GM21528 (cell line): Measurements from ENCODE around the gene RGPD3.
"Not testable (repeated sequence)": the region's sequence is repeated elsewhere in the genome, so short reads cannot be mapped to it uniquely, and the experiment has no call there.

Experiments used
- ATAC-seq: cut with Tn5 transposase; IDR thresholded peaks from one replicate; pipeline ENCODE4 v1.9.1; 2021; ENCODE audit warnings: mild to moderate bottlenecking, moderate library complexity; ENCODE audit not compliant: unreplicated experiment, low FRiP score

RGPD3 gene

DNA sequence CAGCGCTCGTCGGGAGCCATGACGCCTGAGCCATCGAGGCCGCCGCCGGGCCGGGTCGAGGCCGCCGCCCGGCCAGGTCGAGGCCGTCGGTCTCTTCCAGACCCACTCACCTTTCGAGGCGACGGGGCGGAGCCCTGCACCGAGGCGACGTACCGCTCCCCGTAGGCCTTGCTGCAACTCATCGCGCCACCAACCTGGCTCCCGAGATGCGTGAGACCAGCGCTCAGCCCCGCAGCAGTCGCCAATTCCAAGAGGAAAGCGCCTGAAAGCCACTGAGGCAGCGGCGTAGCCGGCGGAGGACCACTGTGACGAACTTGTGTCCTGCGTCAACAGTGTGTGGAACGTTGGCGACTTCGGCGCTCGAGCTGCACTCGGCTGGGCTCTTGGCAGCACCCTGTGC lies at the start of gene RGPD3:
RGPD3 (minus strand) TSS at position 307 of the 400 bp plus-strand sequence; CDS start at position 182, 125 bp downstream.
- not testable (repeated sequence) for ATAC-seq

DNA sequence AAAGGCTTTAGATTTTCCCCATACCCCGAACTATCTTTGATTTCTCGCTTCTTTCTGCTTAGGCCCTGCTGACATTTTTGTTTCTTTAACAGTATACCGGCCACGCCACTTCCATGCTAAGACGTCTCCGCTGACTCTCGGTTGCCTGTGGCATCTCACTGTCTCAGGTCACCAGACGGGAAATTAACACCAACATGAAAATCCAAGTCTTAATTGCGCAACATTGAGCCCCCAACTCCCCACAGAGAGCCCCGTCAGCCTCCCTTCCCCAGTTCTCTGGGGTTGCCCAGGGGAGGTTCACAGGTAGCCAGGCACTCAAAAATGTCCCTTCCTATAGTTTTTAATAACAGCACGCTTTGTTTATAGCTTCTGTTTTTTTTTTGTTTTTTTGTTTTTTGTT lies 49.1 kb upstream of the RGPD3 start:
- ATAC-seq = no peak

DNA sequence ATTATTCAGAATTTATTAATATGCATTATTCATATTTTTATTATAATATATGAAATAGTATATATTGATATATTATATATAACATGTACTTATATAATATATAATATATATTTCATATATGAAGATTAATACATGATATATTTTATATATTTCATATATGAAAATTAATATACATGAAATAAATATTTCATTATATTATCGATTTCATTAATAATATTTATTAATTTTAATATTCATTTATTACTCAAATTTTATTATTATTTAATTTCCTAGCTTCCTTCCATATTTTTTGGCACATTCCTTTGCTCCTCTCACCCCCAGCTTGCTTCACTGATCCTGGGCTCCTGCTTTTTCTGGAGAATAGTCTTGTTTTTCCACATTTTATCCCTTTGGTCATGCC lies 48.7 kb upstream of the RGPD3 start:
- no peak for ATAC-seq

DNA sequence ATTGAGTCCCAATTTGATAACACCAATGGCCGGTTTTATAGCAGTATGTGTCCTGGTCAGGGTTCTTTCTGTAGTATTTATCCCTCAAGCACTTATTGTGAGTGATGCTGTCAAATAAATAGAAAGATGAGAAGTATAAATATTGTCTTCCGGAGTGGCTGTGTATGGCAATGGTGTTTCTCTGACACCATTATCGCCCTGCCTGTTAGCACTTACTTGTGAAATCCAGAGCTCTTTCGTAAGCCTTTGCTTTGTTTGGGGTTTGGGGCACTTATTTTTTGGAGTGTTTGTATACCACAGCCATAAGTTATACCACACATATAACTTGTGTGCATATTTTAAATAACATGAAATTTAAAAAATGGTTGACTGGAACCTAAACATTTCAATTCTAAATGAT lies 48.2 kb upstream of the RGPD3 start:
- ATAC-seq = no peak

DNA sequence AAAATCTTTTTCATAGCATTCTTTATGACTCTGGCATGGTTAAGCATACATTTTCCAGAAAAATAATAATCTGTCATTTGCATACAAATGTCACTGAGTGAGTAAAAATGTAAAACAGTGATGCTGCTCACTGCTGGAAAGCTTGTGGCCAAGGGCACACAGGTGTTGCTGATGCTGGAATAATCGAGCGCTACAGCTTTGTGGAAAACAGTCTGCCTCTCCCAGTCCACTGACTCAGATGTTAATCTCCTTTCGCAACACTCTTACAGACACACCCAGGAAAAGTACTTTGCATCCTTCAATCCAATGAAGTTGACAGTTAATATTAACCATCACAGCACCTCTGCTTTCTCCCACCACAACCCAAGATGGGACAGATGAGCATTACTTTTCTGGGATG lies 46.6 kb upstream of the RGPD3 start:
- ATAC-seq = not testable (repeated sequence)

DNA sequence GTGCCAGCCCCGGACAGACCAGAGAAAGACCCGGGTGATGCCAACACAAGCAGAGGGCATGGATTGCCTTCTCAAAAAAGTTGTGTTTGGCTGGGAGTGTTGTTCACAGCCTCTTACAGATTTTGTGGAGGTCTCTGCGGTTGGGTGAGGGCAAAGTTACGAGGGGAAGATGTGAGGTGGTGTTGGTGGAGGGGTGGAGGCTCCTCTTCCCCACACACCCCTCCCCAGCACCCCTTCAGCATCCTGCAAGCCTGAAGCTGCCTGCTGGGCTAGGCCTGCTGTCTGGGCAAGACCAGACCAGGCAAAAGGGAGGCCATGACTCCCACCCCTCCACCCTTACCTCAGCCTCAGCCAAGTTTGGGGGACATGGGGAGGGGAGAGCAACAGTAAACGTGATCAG lies 45.2 kb upstream of the RGPD3 start:
- not testable (repeated sequence) for ATAC-seq

DNA sequence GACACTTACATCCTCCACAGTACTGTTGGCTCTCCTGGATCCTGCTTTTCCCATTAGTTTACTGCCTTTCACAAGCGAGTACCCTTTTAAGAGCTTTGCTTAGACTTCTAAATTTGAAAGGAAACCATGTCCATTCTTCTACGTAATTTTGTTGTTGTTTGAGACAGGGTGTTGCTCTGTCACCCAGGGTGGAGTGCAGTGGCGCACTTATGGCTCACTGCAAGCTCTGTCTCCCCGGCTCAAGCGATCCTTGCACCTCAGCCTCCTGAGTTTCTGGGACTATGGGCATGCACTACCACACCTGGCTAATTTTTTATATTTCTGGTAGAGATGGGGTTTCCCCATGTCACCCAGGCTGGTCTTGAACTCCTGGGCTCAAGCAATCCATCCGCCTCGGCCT lies 43.7 kb upstream of the RGPD3 start:
- ATAC-seq = not testable (repeated sequence)

DNA sequence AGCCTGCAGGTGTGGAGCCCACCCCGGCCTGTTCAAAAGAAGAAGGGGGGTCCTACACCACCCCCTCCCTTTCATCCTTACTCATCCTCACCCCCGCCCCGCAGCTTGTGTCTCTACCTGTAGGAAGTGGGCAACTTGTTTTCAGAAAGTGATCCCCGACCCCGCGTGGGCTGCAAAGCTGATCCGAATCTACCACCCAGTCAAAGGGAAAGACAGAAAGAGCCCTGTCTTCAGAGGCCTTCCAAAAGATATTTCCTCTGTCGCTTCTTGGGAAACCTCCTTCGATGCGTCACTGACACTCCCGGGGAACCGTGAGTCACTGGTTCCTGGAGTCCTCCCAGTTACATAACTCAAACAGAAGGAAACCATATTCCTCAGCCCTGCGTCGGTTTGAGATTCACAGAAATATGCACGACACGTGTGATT lies 43.3 kb upstream of the RGPD3 start:
- ATAC-seq = not testable (repeated sequence)

DNA sequence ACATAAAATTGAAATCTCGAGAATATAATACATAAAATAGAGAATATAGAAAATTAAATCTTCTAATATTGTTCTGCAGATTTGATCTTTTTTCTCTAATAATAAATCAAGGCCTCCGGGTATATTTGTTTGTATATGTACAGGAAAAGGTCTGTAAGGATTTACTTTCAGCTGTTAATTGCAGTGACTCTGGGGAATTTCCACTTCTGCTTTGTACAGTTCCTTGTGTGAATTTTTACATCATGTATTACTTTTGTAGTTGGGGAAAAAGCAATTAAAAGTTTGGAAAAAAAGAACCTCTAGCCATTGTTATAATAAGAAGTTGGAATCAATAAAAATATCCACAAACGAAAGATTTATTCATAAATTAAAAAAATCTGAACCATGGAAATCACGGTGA lies 42.6 kb upstream of the RGPD3 start:
- ATAC-seq = not testable (repeated sequence)

DNA sequence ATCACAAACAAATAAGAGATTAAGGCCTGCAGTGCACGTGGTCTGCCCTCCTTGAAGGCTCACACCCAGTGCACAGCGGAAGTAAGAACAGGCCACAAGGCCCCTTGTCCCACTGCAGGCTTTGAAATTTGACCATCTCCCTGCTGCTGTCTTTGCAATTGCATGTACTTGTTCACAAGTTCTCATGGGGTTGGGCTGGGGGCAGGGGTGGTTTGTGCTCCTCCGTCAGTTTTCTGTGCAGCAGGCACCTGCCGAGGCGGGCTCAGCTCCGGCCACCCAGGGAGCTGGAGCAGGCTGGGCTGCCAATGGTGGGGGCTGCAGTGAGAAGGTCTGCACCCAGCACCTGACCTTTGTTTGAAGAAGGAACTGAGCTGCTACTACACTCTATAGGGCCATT lies 41.2 kb upstream of the RGPD3 start:
- ATAC-seq = not testable (repeated sequence)

DNA sequence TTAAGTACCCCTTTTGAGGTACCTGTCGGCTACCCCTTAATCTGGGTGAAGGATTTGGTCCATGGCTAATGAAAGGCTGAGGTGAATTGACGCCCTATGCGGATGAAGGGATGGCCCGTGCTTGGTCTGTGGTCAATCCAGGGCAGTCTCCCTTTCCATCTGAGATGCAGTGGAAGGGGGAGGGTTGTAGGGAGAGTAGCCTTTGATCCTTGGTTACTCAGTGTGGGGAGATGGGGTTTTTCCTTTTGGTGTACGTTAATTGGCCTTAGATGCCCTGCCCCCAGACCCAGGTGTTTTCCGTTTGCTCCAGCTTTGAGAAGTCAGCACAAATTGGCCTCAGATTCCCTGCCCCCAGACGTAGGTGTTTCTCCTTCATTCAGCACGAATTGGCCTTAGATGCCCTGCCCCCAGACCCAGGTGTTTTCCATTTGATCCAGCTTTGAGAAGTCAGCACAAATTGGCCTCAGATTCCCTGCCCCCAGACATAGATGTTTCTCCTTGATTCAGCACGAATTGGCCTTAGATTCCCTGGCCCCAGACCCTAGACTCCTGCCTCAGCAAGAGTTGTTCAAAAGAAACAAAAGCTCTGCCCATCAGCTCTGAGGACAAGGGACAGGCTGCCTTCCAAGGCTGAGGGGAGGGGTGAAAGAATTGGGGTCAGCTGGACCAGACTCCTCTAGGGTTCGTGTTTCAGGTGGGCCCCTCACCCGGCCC lies 40.6 kb upstream of the RGPD3 start:
- not testable (repeated sequence) for ATAC-seq

DNA sequence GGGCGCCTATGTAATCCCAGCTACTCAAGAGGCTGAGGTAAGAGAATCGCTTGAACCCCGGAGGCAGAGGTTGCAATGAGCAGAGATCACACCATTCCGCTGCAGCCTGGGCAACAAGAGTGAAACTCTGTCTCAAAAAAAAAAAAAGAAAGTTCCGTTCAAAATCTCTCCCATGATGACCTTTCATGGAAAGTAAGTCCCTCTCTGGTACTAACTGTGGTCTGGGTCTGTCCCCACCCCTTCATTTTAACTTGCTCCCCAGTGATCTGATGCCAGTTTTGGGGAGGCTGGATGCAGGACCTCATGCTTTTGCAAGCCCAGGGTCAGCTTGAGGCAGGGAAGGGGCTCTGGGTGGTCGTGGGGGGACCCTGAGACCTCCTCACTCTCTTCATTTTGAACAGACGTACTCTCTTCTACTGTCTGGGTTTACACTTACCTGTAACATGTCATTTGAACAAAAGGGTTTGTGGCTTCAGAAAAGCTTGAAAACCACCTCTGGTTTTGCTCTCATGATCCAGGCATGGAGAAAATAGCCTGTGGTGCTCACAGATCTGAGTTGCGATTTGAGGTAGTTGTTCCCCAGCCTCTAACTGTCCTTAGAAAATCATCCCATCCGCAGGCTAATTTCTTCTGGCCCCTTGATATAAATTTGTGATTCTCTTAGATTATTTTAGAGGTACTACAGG lies 37.9 kb upstream of the RGPD3 start:
- ATAC-seq = not testable (repeated sequence)

DNA sequence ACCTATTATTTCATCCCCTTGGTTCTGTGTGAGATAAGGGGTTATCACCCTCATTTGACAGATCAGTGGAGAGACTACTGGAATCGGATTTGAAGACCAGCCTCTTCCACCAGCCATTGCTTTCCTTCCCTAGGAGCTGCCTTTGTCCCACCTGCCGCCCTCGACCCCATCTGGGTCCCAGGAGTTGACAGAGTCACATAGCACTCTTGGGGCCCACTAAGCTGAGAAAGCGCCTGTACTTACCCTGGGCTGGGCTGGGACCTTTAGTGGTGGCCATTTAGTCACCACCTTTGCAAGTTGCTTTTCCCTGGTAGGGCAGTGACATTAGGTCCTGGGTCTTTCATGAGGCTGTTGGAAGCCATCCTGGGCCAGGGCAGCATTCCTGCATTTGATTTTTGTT lies 36.6 kb upstream of the RGPD3 start:
- not testable (repeated sequence) for ATAC-seq

DNA sequence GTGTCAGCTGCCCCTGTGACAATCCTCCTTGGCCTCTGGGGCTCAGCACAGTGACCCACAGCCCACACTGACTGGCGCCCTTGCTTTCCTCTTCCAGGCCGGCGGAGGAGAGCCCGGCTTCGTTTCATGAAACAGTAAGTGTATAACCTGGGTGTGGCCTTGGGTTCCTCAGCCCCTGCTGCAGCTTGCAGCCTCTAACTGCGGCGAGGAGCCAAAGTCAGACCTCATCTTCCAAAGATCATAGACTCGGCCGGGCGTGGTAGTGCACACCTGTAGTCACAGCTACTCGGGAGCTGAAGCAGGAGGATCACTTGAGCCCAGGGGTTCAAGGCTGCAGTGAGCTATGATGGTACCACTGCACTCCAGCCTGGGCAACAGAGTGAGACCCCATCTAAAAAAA lies 36.0 kb upstream of the RGPD3 start:
- not testable (repeated sequence) for ATAC-seq

DNA sequence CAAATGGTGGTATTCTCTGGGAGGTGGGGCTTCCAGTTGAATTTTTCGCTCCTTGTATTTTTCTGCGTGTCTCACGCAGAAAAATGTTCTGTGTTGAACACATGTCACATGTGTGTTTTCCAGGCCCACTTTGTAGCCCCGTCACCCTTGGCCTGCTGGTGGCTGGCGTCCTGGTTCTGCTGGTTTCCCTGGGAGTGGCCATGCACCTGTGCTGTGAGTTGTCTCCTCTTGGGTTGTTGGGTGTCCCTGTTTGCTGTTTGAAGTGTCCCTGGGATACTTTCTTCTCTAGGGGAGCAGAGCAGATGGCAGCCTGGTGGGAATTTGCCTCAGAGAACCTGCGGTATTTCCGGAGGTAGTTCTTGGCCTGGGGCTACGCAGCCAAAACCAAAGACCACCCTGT lies 34.1 kb upstream of the RGPD3 start:
- not testable (repeated sequence) for ATAC-seq

DNA sequence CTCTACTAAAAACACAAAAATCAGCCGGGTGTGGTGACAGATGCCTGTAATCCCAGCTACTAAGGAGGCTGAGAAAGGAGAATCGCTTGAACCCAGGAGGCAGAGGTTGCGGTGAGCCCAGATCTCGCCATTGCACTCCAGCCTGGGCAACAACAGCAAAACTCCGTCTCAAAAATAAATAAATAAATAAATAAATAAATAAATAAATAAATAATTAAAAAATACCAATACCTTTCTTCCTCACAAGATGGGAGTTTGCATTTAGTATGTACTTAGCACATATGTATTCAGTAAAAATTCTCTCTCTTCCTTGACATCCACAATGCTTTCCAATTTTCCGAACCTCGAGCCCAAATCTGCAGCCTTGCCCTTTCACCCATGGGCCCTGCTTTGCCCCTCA lies 32.1 kb upstream of the RGPD3 start:
- not testable (repeated sequence) for ATAC-seq

DNA sequence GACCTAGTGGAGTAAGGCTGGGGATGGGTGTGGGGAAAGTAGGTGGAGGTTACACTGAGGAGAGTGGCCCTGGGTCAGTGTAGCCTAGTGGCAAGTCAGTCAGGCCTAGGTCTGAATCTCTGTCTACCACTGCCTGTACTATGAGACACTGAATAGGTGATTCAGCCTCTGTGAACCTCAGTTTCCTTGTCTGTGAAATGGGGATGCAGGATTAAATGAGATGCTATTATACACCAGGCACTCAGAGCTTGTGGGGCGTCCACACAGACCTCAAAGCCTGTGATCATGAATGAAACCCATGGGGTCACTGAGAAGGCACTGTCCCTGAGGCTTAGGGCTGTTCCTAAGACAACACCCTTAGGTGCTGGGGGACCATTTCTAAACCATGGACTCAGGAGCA lies 30.3 kb upstream of the RGPD3 start:
- ATAC-seq = not testable (repeated sequence)

DNA sequence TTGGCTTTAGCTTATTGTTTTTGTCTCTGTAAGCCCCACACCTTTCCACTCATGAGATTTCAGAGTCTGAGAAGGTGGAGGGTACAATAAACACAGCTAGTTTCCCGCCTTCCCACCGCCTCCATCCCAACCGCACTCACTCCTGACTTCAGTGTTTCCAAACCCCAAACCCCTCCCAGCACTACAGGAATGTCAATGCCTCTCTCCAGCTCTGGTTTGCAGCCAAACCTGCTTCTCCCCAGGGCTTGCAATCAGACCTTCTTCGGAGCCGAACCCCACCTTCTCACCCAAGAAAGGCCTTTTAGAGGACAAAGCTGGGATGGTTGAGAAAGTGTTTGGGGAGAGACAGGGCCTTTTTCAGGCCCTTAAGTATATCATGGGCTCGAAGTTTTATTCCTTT lies 24.7 kb upstream of the RGPD3 start:
- not testable (repeated sequence) for ATAC-seq

DNA sequence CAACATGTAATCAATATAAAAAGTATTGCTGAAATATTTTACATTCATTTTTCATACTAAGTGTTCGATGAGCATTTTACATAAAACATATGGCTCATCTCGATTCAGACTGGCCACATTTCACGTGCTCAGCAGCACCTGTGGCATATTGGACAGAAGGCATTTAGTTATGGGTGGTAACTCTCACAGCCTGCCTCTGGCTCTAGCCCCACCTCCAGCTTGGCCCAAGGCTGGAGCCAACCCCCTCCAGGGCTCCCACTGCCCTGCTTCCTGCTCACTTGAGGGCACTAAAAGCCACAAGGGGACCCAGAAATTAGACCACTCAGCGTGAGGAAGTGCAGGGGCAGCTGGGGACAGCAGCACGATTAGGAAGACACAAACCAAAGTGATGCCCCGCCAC lies 24.2 kb upstream of the RGPD3 start:
- not testable (repeated sequence) for ATAC-seq

DNA sequence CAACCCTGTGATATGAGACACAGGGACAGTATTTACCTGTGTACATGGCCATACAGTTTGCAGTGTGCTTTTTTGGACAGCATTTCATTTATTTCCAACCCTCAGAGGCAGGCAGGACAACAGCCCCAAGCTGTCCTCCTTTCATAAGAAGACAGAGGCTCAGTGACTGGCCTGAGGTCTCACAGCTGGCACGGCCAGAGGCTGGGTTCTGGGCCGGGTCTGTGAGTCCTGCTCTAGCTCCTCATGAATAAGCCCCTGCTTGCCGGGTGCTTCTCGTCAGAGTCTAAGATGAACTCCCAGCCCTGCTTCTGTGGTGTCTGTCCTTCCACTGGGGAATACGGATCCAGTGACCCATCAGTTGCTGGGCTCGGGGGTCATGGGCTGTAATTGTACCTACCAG lies 21.5 kb upstream of the RGPD3 start:
- ATAC-seq = not testable (repeated sequence)

DNA sequence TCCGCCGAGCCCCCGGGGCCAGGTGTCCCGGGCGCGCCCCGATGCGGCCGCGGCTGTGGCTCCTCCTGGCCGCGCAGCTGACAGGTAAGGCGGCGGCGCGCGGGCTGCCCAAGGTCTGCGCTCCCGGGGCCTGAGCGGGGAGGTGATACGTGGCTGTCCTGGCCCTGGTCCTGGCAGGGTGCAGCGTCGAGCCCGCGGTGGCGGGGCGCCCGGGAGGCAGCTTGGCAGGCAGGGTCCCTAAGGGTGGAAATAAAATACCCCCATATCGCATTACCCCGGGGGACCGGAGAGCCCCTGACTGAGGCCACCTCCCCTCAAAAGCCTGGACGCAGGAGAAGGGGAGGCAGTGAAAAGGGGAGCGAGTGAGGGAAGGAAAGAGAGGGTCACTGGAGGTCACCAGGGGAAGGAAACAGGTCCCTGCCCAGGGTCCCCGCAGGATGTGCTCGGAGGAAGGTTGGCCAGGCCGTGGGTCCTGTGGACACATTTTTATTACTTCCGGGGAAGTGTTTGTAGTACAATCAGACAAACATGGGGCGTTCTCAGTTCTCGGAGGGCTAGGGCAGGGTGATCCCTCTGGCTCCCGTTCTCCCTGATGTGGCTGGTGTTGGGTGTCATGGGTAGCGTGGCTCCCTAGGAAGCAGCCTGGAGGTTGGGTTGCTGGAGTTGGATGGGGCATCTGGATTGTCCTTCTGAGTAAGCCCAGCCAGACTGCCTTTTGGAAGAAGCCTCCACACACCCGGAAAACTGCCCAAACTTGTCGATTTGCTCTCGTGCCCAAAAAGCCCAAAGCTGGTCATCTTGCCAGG lies 19.4 kb upstream of the RGPD3 start:
- not testable (repeated sequence) for ATAC-seq
